CD4-positive, alpha-beta T cell treated with Interleukin-21 for 1 hour (primary cell): ENCODE results near the gene PDE2A.

Experiments
- DNase-seq: peaks from one replicate; pipeline ENCODE4 v3.0.0-alpha.2; 2020

The PDE2A gene

DNA sequence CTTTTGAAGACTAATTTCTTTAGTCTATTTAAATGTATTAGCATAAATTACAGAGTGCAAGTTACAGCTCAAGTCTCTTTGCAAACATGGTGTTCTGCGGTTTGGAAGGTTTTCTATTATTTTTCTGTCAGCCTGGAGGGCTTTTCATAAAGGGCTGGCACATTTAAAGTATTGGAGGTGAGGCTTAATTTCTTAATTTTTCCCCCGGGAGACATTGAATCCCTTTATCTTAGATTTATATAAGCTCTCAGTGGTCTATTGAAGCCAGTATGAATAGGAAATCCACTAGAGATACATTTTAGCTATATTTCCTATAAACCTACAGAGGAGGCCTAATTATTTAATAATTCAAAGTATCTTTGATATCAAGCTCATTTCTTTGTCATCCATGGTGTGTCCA is 137.2 kb downstream of the PDE2A start:
- no peak for DNase-seq

DNA sequence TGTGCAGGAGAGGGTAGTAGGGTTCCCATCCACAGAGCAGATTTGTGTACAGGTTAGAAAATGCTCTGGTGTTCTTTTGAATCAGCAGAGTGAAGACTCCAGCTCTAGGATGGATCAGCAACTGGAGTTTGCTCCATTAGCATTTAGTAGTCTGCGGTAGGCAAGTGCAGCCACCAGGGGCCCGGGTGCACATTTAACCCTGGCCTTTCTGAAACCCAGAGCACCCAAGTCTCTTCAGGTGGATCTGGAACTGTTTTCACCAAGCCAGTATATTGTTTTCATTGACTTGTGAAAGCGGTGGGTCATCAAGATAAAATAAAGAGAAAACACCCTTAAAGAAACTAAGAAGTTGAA is 139.1 kb downstream of the PDE2A start:
- no peak for DNase-seq

DNA sequence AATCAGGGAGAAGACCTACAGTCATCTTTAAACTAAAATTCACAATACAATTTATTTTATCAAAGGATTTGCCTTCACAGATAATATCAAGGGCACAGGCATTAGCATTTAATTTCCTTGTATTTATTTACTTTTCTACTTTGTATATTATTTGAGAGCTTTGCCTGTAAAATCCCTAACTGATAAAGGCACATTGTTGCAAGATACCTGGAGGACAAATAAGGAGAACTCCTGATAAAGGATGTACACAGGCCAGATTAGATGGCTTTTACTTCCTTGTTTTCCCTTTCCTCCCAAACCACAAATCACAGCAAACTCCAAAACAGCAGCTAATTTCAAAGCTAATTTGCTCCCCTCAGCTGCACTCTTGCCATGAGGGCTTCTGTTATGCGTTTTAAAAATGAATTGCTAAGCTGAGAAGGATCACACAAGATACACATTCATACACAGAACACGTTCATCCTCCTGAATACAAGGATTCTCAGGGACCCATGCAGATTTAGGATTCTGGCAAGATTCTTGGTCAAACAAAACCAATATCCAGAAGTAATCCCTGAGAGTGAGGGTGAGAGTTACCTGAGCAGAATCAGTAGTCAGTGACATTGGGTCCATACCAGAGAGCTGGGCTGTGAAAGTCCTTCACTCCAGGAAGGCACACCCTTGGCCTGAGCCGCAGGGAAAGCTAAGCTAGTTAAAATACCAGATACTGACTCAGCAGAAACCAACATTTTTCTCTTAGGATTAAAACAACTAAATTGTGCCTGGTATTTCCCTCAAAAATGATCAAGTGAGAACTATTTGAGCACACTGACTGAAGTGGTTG is 139.6 kb downstream of the PDE2A start:
- DNase-seq = no peak

DNA sequence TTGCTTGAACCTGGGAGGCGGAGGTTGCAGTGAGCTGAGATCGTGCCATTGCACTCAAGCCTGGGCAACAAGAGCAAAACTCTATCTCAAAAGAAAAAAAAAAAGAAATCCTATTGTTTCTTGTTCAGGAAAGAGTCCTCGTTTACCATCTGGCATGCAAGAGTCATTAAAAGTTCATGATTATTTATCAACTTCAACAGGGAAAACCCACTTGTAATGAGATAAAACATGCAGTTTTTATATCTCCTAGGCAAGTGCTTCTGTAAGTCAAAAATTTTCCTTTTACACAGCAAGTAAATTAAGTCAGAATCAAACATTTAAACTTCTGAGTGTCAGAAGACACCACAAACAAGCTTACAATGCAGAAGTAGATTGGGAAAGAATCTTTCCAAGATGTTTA is 145.2 kb downstream of the PDE2A start:
- DNase-seq = no peak

DNA sequence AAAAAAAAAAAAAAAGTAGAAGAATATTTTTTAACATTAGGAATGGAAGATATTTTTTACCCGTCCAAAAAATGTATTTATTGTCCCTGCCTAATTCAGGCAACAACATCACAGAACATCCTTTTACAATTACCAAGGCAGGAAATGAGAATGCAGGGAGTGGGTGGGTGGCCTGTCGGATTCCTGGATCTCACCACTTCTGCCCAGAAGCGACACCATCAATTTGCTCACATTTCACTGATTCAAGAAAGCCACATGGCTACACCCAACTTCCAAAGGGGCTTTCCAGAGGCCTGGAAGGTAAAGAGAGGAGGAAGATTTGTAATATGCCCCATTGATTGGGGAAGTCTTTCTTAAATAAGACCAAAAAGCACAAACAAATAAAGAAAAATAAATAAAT is 146.1 kb downstream of the PDE2A start:
- no peak for DNase-seq
